Keratinocyte (primary cell): ENCODE results near the gene UFD1. TPM values are rescaled to one million over a fixed set of nuclear protein-coding genes. Genes with fewer than 3 reads are reported as not detected.

Source experiments
- DNase-seq: peaks from one replicate; pipeline ENCODE4 v3.0.0-alpha.2; 2011; ENCODE audit warnings: low read depth, missing footprints, low spot score
- FAIRE-seq: peaks from 2 replicates; lab custom pipeline; 2011; peaks lifted over from hg19 to GRCh38; lab: Jason Lieb, UNC
- H2AFZ ChIP-seq: 2 replicates; pipeline ENCODE4 v1.6.0; 2012; ENCODE audit warnings: low read length, control low read depth, inconsistent platforms; ENCODE audit not compliant: control insufficient read depth
- H3K27ac ChIP-seq: 2 replicates; pipeline ENCODE4 v1.5.1; 2011; ENCODE audit warnings: low read length; ENCODE audit not compliant: control insufficient read depth, insufficient read depth
- H3K27me3 ChIP-seq: 3 replicates; pipeline ENCODE4 v1.6.0; 2011; ENCODE audit warnings: low read length; ENCODE audit not compliant: control insufficient read depth, insufficient read depth; ENCODE audit errors: extremely low read depth
- H3K36me3 ChIP-seq, 2 experiments: 2 replicates in 1 of 2; 3 replicates in 1 of 2; pipeline ENCODE4 v1.5.1; 2011; ENCODE audit warnings: low read length in 2 of 2, mild to moderate bottlenecking in 1 of 2; ENCODE audit not compliant: control insufficient read depth in 2 of 2, insufficient read depth in 2 of 2; ENCODE audit errors: extremely low read depth in 1 of 2
- H3K4me1 ChIP-seq: 3 replicates; pipeline ENCODE4 v1.5.1; 2011; ENCODE audit warnings: low read length; ENCODE audit not compliant: control insufficient read depth, insufficient read depth; ENCODE audit errors: extremely low read depth
- H3K4me2 ChIP-seq: 3 replicates; pipeline ENCODE4 v1.6.0; 2011; ENCODE audit warnings: low read depth, low read length; ENCODE audit not compliant: control insufficient read depth, insufficient read depth; ENCODE audit errors: extremely low read depth
- H3K4me3 ChIP-seq, 3 experiments: fragments of 200-600 bp in 1 of 3; sonication (generic) in 1 of 3; 2 replicates in 2 of 3; 3 replicates in 1 of 3; pipeline ENCODE4 v1.5.1; 2011 to 2016; ENCODE audit warnings: low read length in 3 of 3, mild to moderate bottlenecking in 3 of 3, control low read depth in 2 of 3, inconsistent platforms in 1 of 3, low read depth in 1 of 3, mixed read lengths in 1 of 3, mixed run types in 1 of 3, moderate library complexity in 1 of 3; ENCODE audit not compliant: control insufficient read depth in 2 of 3, insufficient read depth in 2 of 3; ENCODE audit errors: extremely low read depth in 1 of 3
- H3K79me2 ChIP-seq: 2 replicates; pipeline ENCODE4 v1.6.0; 2012; ENCODE audit warnings: low read length; ENCODE audit not compliant: control insufficient read depth, insufficient read depth
- H3K9ac ChIP-seq: 3 replicates; pipeline ENCODE4 v1.6.0; 2011; ENCODE audit warnings: low read length; ENCODE audit not compliant: control insufficient read depth, insufficient read depth; ENCODE audit errors: extremely low read depth
- H3K9me1 ChIP-seq: 3 replicates; pipeline ENCODE4 v1.6.0; 2011; ENCODE audit warnings: low read length; ENCODE audit not compliant: control insufficient read depth, insufficient read depth; ENCODE audit errors: extremely low read depth
- H3K9me3 ChIP-seq: 2 replicates; pipeline ENCODE4 v1.5.1; 2012; ENCODE audit warnings: low read depth, low read length; ENCODE audit not compliant: control insufficient read depth
- H4K20me1 ChIP-seq: 3 replicates; pipeline ENCODE4 v1.6.0; 2011; ENCODE audit warnings: low read length; ENCODE audit not compliant: control insufficient read depth, insufficient read depth; ENCODE audit errors: extremely low read depth
- CTCF ChIP-seq, 3 experiments: IDR thresholded peaks in 1 of 3; conservative IDR thresholded peaks in 1 of 3; optimal IDR thresholded peaks in 1 of 3; 2 replicates in 2 of 3; 3 replicates in 1 of 3; pipeline versions ENCODE3 to v1.5.1; 2011; ENCODE audit warnings: low read length in 3 of 3, mild to moderate bottlenecking in 3 of 3, moderate library complexity in 2 of 3, control low read depth in 1 of 3, inconsistent platforms in 1 of 3; ENCODE audit not compliant: insufficient read depth in 2 of 3; ENCODE audit errors: extremely low read depth in 1 of 3
- EZH2 ChIP-seq: IDR thresholded peaks from one replicate; pipeline ENCODE4 v1.6.1; 2012; ENCODE audit warnings: inconsistent platforms, mild to moderate bottlenecking, low read length, moderate library complexity
- dilution Hi-C: fragments of 300-500 bp; cut with MboI; formaldehyde crosslinking; loops from one replicate; pipeline ENCODE4 v1.7.0; 2020; ENCODE audit warnings: low sequenced_read_pairs; ENCODE audit not compliant: extremely low pct_ligation_motif_present
- polyA plus RNA-seq, 5 experiments: library from polyadenylated mRNA; depleted of rRNA in 3 of 5; stranded (reverse) in 3 of 5; stranded (forward) in 1 of 5; unstranded in 1 of 5; fragments of >200 nt; gene quantifications; 1 replicate in 1 of 5; 2 replicates in 3 of 5; 3 replicates in 1 of 5; pipeline versions ENCODE4 v1.2.1 to v1.2.3, GENCODE V29; 2011 to 2012; ENCODE audit warnings: missing spikeins in 2 of 5, low read depth in 1 of 5, low replicate concordance in 1 of 5

The UFD1 gene
- polyA plus RNA-seq, 1 donor (not counting 4 experiments of a cell fraction or from before 2014, with no cell fraction given) = 145 TPM

GRCh38 chr22:19522190-19522880, 43.3 kb upstream of the UFD1 start:
- H3K4me3 ChIP-seq = no peak overlapping the region
- H3K27ac ChIP-seq = no peak overlapping the region
- no peak overlapping the region for H2AFZ ChIP-seq
- no peak for FAIRE-seq
- H3K9ac ChIP-seq = no peak overlapping the region
- DNase-seq = no peak
- peaks cover 42% of the 10 kb centered on the region for H3K27me3 ChIP-seq
- peaks cover 2% of the 10 kb centered on the region for H3K4me1 ChIP-seq
- TF ChIP-seq EZH2 (no peak), CTCF (optimal IDR thresholded peaks at IDR 0.05 in 1 of 3, IDR thresholded peaks at IDR 0.05 in 1 of 3, conservative IDR thresholded peaks at IDR 0.05 in 1 of 3; ENCODE audit: extremely low read depth in 1 of 3, insufficient read depth in 2 of 3, low read length in 3 of 3) (no peak)
- no peaks in the 10 kb centered on the region for H3K9me3 ChIP-seq
- peaks cover 0 to 2% of the 10 kb centered on the region in 2 experiments for H3K36me3 ChIP-seq
- no peak overlapping the region for H3K4me2 ChIP-seq
- H3K79me2 ChIP-seq = no peaks in the 10 kb centered on the region
- dilution Hi-C loops = loop anchor here (10.0 kb wide), 1 partner anchor 58 kb away; no protein-coding TSS in a partner anchor
- peaks cover 4% of the 10 kb centered on the region for H4K20me1 ChIP-seq
- no peaks in the 10 kb centered on the region for H3K9me1 ChIP-seq

- no peak for FAIRE-seq
- dilution Hi-C loops = loop anchor here (10.0 kb wide), 1 partner anchor 56 kb away; no protein-coding TSS in a partner anchor
Measured at GRCh38 chr22:19520566-19521305, 41.7 kb upstream of the UFD1 start.

More at GRCh38 chr22:19520566-19521305, 41.7 kb upstream of the UFD1 start:
- peaks cover 29% of the 10 kb centered on the region for H3K27me3 ChIP-seq
- no peak for DNase-seq
- peaks cover 4% of the 10 kb centered on the region for H4K20me1 ChIP-seq
- TF ChIP-seq EZH2 = no peak
- peaks cover 2% of the 10 kb centered on the region for H3K4me1 ChIP-seq
- no peaks in the 10 kb centered on the region for H3K9me3 ChIP-seq
- no peak overlapping the region for H3K4me3 ChIP-seq
- no peak overlapping the region for H3K27ac ChIP-seq
- no peaks in the 10 kb centered on the region for H3K9me1 ChIP-seq
- H3K9ac ChIP-seq = no peak overlapping the region
- H3K36me3 ChIP-seq = peaks cover 0 to 6% of the 10 kb centered on the region in 2 experiments
- H2AFZ ChIP-seq = no peak overlapping the region
- H3K79me2 ChIP-seq = no peaks in the 10 kb centered on the region
- no peak overlapping the region for H3K4me2 ChIP-seq
